HL-60/S4 treated with phorbol 12-myristate 13-acetate at 8.2 ng/mL for 4 days and 3 days (cell line): Measurements from ENCODE around the gene SLC2A4RG.
"Not testable (repeated sequence)": the region's sequence is repeated elsewhere in the genome, so short reads cannot be mapped to it uniquely, and the experiment has no call there.

Experiments used
- in situ Hi-C: fragments of 300-500 bp; cut with MboI; formaldehyde crosslinking; loops from 2 replicates; pipeline ENCODE4 v1.15.0; 2022; ENCODE audit warnings: low sequenced_read_pairs

Gene SLC2A4RG

GRCh38 chr20:63772781-63773518 lies 33.4 kb downstream of the SLC2A4RG start:
- in situ Hi-C loops = no loop called here

GRCh38 chr20:63773571-63774241 lies 34.1 kb downstream of the SLC2A4RG start:
- in situ Hi-C loops = no loop called here

- in situ Hi-C loops = no loop called here
Measured at GRCh38 chr20:63774306-63774705, 34.7 kb downstream of the SLC2A4RG start.

- in situ Hi-C loops = no loop called here
Measured at GRCh38 chr20:63775096-63775978, 35.8 kb downstream of the SLC2A4RG start.

GRCh38 chr20:63776875-63777274 lies 37.3 kb downstream of the SLC2A4RG start:
- in situ Hi-C loops = not testable (repeated sequence)

- in situ Hi-C loops = no loop called here
Measured at GRCh38 chr20:63777614-63778013, 38.0 kb downstream of the SLC2A4RG start.

GRCh38 chr20:63778034-63778752 lies 38.6 kb downstream of the SLC2A4RG start:
- in situ Hi-C loops = no loop called here

- in situ Hi-C loops = no loop called here
Measured at GRCh38 chr20:63778857-63779256, 39.3 kb downstream of the SLC2A4RG start.

- in situ Hi-C loops = loop anchor here (10.0 kb wide), 1 partner anchor 84 kb away; the partner anchor contains the start of genes ABHD16B and TPD52L2
Measured at GRCh38 chr20:63781181-63781580, 41.6 kb downstream of the SLC2A4RG start.

GRCh38 chr20:63782051-63782471 lies 42.5 kb downstream of the SLC2A4RG start:
- in situ Hi-C loops = loop anchor here (10.0 kb wide), 1 partner anchor 83 kb away; the partner anchor contains the start of genes ABHD16B and TPD52L2

- in situ Hi-C loops = loop anchor here (10.0 kb wide), 1 partner anchor 82 kb away; the partner anchor contains the start of genes ABHD16B and TPD52L2
Measured at GRCh38 chr20:63782521-63782971, 43.0 kb downstream of the SLC2A4RG start.

GRCh38 chr20:63783970-63784369 lies 44.4 kb downstream of the SLC2A4RG start:
- in situ Hi-C loops = loop anchor here (10.0 kb wide), 1 partner anchor 81 kb away; the partner anchor contains the start of genes ABHD16B and TPD52L2

GRCh38 chr20:63785691-63786131 lies 46.1 kb downstream of the SLC2A4RG start:
- in situ Hi-C loops = loop anchor here (10.0 kb wide), 1 partner anchor 79 kb away; the partner anchor contains the start of genes ABHD16B and TPD52L2

GRCh38 chr20:63787302-63787701 lies 47.7 kb downstream of the SLC2A4RG start:
- in situ Hi-C loops = loop anchor here (10.0 kb wide), 1 partner anchor 77 kb away; the partner anchor contains the start of genes ABHD16B and TPD52L2

GRCh38 chr20:63787749-63788148 lies 48.2 kb downstream of the SLC2A4RG start:
- in situ Hi-C loops = loop anchor here (10.0 kb wide), 1 partner anchor 77 kb away; the partner anchor contains the start of genes ABHD16B and TPD52L2

- in situ Hi-C loops = loop anchor here (10.0 kb wide), 1 partner anchor 75 kb away; the partner anchor contains the start of genes ABHD16B and TPD52L2
Measured at GRCh38 chr20:63789836-63790571, 50.4 kb downstream of the SLC2A4RG start.

GRCh38 chr20:63790572-63791168 lies 51.1 kb downstream of the SLC2A4RG start:
- in situ Hi-C loops = no loop called here

- in situ Hi-C loops = no loop called here
Measured at GRCh38 chr20:63791497-63792156, 52.1 kb downstream of the SLC2A4RG start.
